K562 (cell line): Measurements from ENCODE around the gene TRIM44. TPM values are rescaled to one million over a fixed set of nuclear protein-coding genes. Genes with fewer than 3 reads are reported as not detected.

Source experiments
- ATAC-seq: fragments of 200-7000 bp; cut with Tn5 transposase; 3 replicates; pipeline ENCODE4 v1.9.1; 2020; ENCODE audit warnings: moderate library complexity
- BruUV-seq: library from RNA; stranded (reverse); fragments of 400-500 nt; replicated peaks from 2 replicates; lab custom pipeline; 2021; lab: Mats Ljungman, UMichigan
- CTCF ChIA-PET: fragments of 300-600 bp; formaldehyde crosslinking; extraction: SDS; loops from one replicate; lab custom pipeline; 2021; ENCODE audit warnings: low intra/inter-chr PET ratio; lab: Yijun Ruan, JAX
- POLR2A ChIA-PET: fragments of 300-600, 350-650 bp; sonication (Branson Sonifier 250); formaldehyde crosslinking; extraction: SDS; loops from one replicate; lab custom pipeline; 2021; ENCODE audit warnings: antibody characterized with exemption, inconsistent platforms; lab: Yijun Ruan, JAX
- DNase-seq, 4 experiments: peaks; one replicate each; pipeline versions ENCODE4 v3.0.0 to v3.0.0-alpha.2; 2011 to 2018; ENCODE audit warnings: low spot score in 3 of 4, mixed read lengths in 3 of 4; ENCODE audit errors: extremely low read depth in 1 of 4
- FAIRE-seq: peaks from 2 replicates; lab custom pipeline; 2011; peaks lifted over from hg19 to GRCh38; lab: Jason Lieb, UNC
- H2AFZ ChIP-seq: 2 replicates; pipeline ENCODE4 v1.6.0; 2011; ENCODE audit warnings: low read depth, low read length, control low read depth, inconsistent platforms
- H3K27ac ChIP-seq: fragments of 200-600 bp; 3 replicates; pipeline ENCODE4 v1.8.0; 2011; ENCODE audit warnings: low read depth, mild to moderate bottlenecking, control low read depth, inconsistent platforms, low read length, moderate library complexity, mixed read lengths; ENCODE audit errors: extremely low read depth
- H3K27me3 ChIP-seq, 2 experiments: fragments of 300-600 bp in 1 of 2; 2 replicates in 1 of 2; 3 replicates in 1 of 2; pipeline versions ENCODE4 v1.6.0 to v1.8.0; 2011; ENCODE audit warnings: inconsistent platforms in 2 of 2, low read length in 2 of 2, mild to moderate bottlenecking in 1 of 2, mixed read lengths in 1 of 2, moderate library complexity in 1 of 2; ENCODE audit not compliant: control insufficient read depth in 2 of 2, insufficient read depth in 2 of 2
- H3K36me3 ChIP-seq: fragments of 300-600 bp; 3 replicates; pipeline ENCODE4 v1.8.0; 2011; ENCODE audit warnings: mild to moderate bottlenecking, low read length, inconsistent platforms; ENCODE audit not compliant: control insufficient read depth, insufficient read depth
- H3K4me1 ChIP-seq, 2 experiments: fragments of 200-600 bp in 1 of 2; replicated peaks in 1 of 2; 2 replicates in 1 of 2; 3 replicates in 1 of 2; pipeline versions ENCODE4 v1.5.1 to v1.8.0; 2011; ENCODE audit warnings: inconsistent platforms in 2 of 2, low read length in 2 of 2, mild to moderate bottlenecking in 1 of 2, mixed read lengths in 1 of 2, moderate library complexity in 1 of 2; ENCODE audit not compliant: control insufficient read depth in 2 of 2, insufficient read depth in 2 of 2
- H3K4me2 ChIP-seq: 2 replicates; pipeline ENCODE4 v1.6.1; 2011; ENCODE audit warnings: low read length, control low read depth, inconsistent platforms, mixed read lengths; ENCODE audit not compliant: insufficient read depth
- H3K4me3 ChIP-seq: fragments of 200-600 bp; sonication (generic), shearing (Covaris generic); 2 replicates; pipeline ENCODE4 v1.5.1; 2016; ENCODE audit warnings: control low read depth, inconsistent platforms
- H3K79me2 ChIP-seq: fragments of 200-600 bp; 3 replicates; pipeline ENCODE4 v1.8.0; 2011; ENCODE audit warnings: low read length, inconsistent platforms; ENCODE audit not compliant: control insufficient read depth, insufficient read depth
- H3K9ac ChIP-seq, 2 experiments: 2 replicates each; pipeline versions ENCODE4 v1.6.0 to v1.6.1; 2011; ENCODE audit warnings: low read depth in 2 of 2, low read length in 2 of 2, control low read depth in 1 of 2, inconsistent platforms in 1 of 2, mild to moderate bottlenecking in 1 of 2, mixed read lengths in 1 of 2; ENCODE audit not compliant: insufficient read depth in 1 of 2
- H3K9me1 ChIP-seq: one replicate; pipeline ENCODE4 v1.6.0; 2011; ENCODE audit warnings: inconsistent platforms, mild to moderate bottlenecking, low read length, moderate library complexity; ENCODE audit not compliant: control insufficient read depth, insufficient read depth
- H3K9me3 ChIP-seq: replicated peaks from 2 replicates; pipeline ENCODE4 v1.5.1; 2011; ENCODE audit warnings: low read depth, low read length, inconsistent platforms; ENCODE audit not compliant: control insufficient read depth, insufficient read depth
- H4K20me1 ChIP-seq: replicated peaks from 2 replicates; pipeline ENCODE4 v1.6.1; 2011; ENCODE audit warnings: low read length, inconsistent platforms, mixed read lengths; ENCODE audit not compliant: control insufficient read depth, insufficient read depth
- CHAMP1 ChIP-seq: fragments of 450-650 bp; IDR thresholded peaks from 2 replicates; pipeline ENCODE4 v1.6.1; 2016; ENCODE audit warnings: mild to moderate bottlenecking
- ETV5 ChIP-seq: sonication (generic); formaldehyde crosslinking; IDR thresholded peaks from 2 replicates; pipeline ENCODE4 v1.4.0; 2020; ENCODE audit warnings: low read depth, mild to moderate bottlenecking, missing genetic modification reagents
- GABPB1 ChIP-seq: sonication (generic); formaldehyde crosslinking; IDR thresholded peaks from 2 replicates; pipeline ENCODE4 v1.8.0; 2022; ENCODE audit warnings: mild to moderate bottlenecking, missing genetic modification reagents
- JUNB ChIP-seq: fragments of 450-650 bp; formaldehyde crosslinking; conservative IDR thresholded peaks from 2 replicates; pipeline ENCODE4 v1.4.0; 2020; ENCODE audit warnings: mild to moderate bottlenecking
- MYNN ChIP-seq, 2 experiments: sonication (generic); formaldehyde crosslinking in 1 of 2; IDR thresholded peaks; 2 replicates each; pipeline versions ENCODE4 v1.5.0 to v1.6.1; 2016 to 2020; ENCODE audit warnings: antibody characterized with exemption in 1 of 2, missing genetic modification reagents in 1 of 2
- NEUROD1 ChIP-seq: fragments of 150-350 bp; IDR thresholded peaks from 2 replicates; pipeline ENCODE4 v1.6.1; 2014; ENCODE audit warnings: borderline replicate concordance, low read length, low read depth; ENCODE audit not compliant: partially characterized antibody
- NFIC ChIP-seq: fragments of 450-650 bp; IDR thresholded peaks from 2 replicates; pipeline ENCODE4 v1.6.1; 2017; ENCODE audit warnings: mild to moderate bottlenecking, inconsistent platforms
- OTX1 ChIP-seq: fragments of 450-650 bp; formaldehyde crosslinking; IDR thresholded peaks from 2 replicates; pipeline ENCODE4 v1.4.0; 2022; ENCODE audit warnings: mild to moderate bottlenecking
- RB1 ChIP-seq: fragments of 450-650 bp; IDR thresholded peaks from 2 replicates; pipeline ENCODE4 v1.6.1; 2017; ENCODE audit warnings: low read depth, mild to moderate bottlenecking
- RBM25 ChIP-seq: fragments of 200-400 bp; formaldehyde crosslinking; IDR thresholded peaks from 2 replicates; pipeline ENCODE4 v1.6.1; 2018; ENCODE audit warnings: low read length, low read depth, moderate library complexity; ENCODE audit not compliant: severe bottlenecking
- SIRT6 ChIP-seq: IDR thresholded peaks from one replicate; pipeline ENCODE4 v1.6.1; 2012; ENCODE audit warnings: low read depth, mild to moderate bottlenecking, control low read depth, inconsistent platforms, low read length, moderate library complexity
- SMARCE1 ChIP-seq: fragments of 450-650 bp; IDR thresholded peaks from 2 replicates; pipeline ENCODE4 v1.7.1; 2016; ENCODE audit warnings: mild to moderate bottlenecking
- ZNF316 ChIP-seq: fragments of 450-650 bp; IDR thresholded peaks from 2 replicates; pipeline ENCODE4 v1.6.1; 2016
- ZNF518B ChIP-seq: fragments of 250-450 bp; sonication (Bioruptor Pico); IDR thresholded peaks from 2 replicates; pipeline ENCODE4 v1.5.0; 2021; ENCODE audit warnings: mild to moderate bottlenecking, moderate library complexity
- ZNF586 ChIP-seq: fragments of 450-650 bp; formaldehyde crosslinking; conservative IDR thresholded peaks from 2 replicates; pipeline ENCODE4 v1.4.0; 2020; ENCODE audit warnings: mild to moderate bottlenecking, moderate library complexity
- WGBS: fragments of 100-300 bp; shearing (Covaris generic); methylation state at CpG from one replicate; pipeline ENCODE4 v1.1.6; 2016; ENCODE audit warnings: low coverage, mixed read lengths; ENCODE audit not compliant: insufficient coverage; ENCODE audit errors: missing lambda C conversion rate; 5-methylcytosine and 5-hydroxymethylcytosine counted together
- in situ Hi-C: fragments of 300-500 bp; cut with MboI; formaldehyde crosslinking; loops from 4 replicates; pipeline ENCODE4 v1.15.0; 2018; ENCODE audit warnings: inconsistent platforms, mixed read lengths
- intact Hi-C: fragments of 100-400 bp; cut with micrococcal nuclease; formaldehyde crosslinking; loops from 2 replicates; pipeline ENCODE4 v1.14.2; 2022
- polyA plus RNA-seq, 8 experiments: library from polyadenylated mRNA; depleted of rRNA in 4 of 8; stranded (reverse) in 5 of 8; unstranded in 3 of 8; fragments of >200 nt; fragmentation: Nextera tagmentation in 2 of 8; fragmentation: Illumina TruSeq in 1 of 8; extraction: Ambion mirVana in 2 of 8; extraction: Trizol in 1 of 8; gene quantifications; 2 replicates each; pipeline versions ENCODE4 v1.2.1 to v1.2.3, GENCODE V29; 2011 to 2014; ENCODE audit warnings: inconsistent platforms in 1 of 8, missing spikeins in 1 of 8
- total RNA-seq, 7 experiments: library from RNA; depleted of rRNA in 6 of 7; stranded (reverse); fragments of >200 nt in 6 of 7; fragmentation: Illumina TruSeq in 2 of 7; extraction: Trizol in 2 of 7; gene quantifications; 2 replicates each; pipeline versions ENCODE4 v1.2.1 to v1.2.3, GENCODE V29; 2011 to 2021; ENCODE audit warnings: low replicate concordance in 1 of 7

Gene TRIM44
- total and polyA plus RNA-seq, 9 of the 15 experiments (the other 6 are each of a cell fraction or from before 2014, with no cell fraction given), result 8.3 to 105 (median 37.2) TPM

GRCh38 chr11:35622070-35622469 lies 40.5 kb upstream of the TRIM44 start:
- POLR2A ChIA-PET, result no interaction called here
- Histone ChIP-seq H3K4me2 (no peak overlapping the region), H3K4me3 (no peak overlapping the region), H3K9me1 (no peaks in the 10 kb centered on the region), H3K27me3 (peaks cover 26 to 37% of the 10 kb centered on the region in 2 experiments), H3K36me3 (no peaks in the 10 kb centered on the region), H3K27ac (no peak overlapping the region), H3K9me3 (no peaks in the 10 kb centered on the region), H4K20me1 (peaks cover 9% of the 10 kb centered on the region), H3K9ac (no peak overlapping the region), H2AFZ (no peak overlapping the region), H3K4me1 (peaks cover 0 to 24% of the 10 kb centered on the region in 2 experiments; a peak in 4 of 5 replicates), H3K79me2 (no peaks in the 10 kb centered on the region)
- DNase-seq (no peak), FAIRE-seq (no peak), ATAC-seq (no peak)
- BruUV-seq, result no TSS peak
- intact Hi-C loops, result no loop called here
- 12% methylated on average over 3 of the region's 3 CpGs for WGBS
- TF ChIP-seq SMARCE1, result no peak
- TF ChIP-seq ZNF518B (CRISPR knock-in tag), result no peak
- no peak for TF ChIP-seq NEUROD1
- TF ChIP-seq ZNF316, result no peak
- TF ChIP-seq RBM25, result no peak
- no peak for TF ChIP-seq ETV5 (CRISPR knock-in tag)
- no peak for TF ChIP-seq JUNB
- TF ChIP-seq CHAMP1, result no peak
- TF ChIP-seq RB1, result no peak
- TF ChIP-seq MYNN (IDR thresholded peaks at IDR 0.05), result no peak
- TF ChIP-seq MYNN (CRISPR knock-in tag; IDR thresholded peaks at IDR 0.05), result no peak
- no peak for TF ChIP-seq GABPB1
- TF ChIP-seq NFIC, result no peak
- TF ChIP-seq ZNF586, result no peak
- no peak for TF ChIP-seq OTX1
- TF ChIP-seq SIRT6, result no peak
- in situ Hi-C loops, result no loop called here
- CTCF ChIA-PET, result no interaction called here
